Ovary (tissue), 9 donors: Measurements from ENCODE around the gene STK24. TPM values are rescaled to one million over a fixed set of nuclear protein-coding genes. Genes with fewer than 3 reads are reported as not detected.

Experiments
- DNase-seq, 5 donors: peaks; one replicate each; pipeline ENCODE4 v3.0.0-alpha.2; 2019 to 2020
- H3K27ac ChIP-seq, 2 donors: fragments of 200-600 bp; one replicate each; pipeline versions ENCODE4 v1.5.1 to v1.8.0; 2019 to 2022
- H3K27me3 ChIP-seq: fragments of 200-600 bp; one replicate; pipeline ENCODE4 v1.8.0; 2022
- H3K36me3 ChIP-seq: fragments of 200-600 bp; sonication (generic); one replicate; pipeline ENCODE4 v1.5.1; 2019
- H3K4me1 ChIP-seq: one replicate; pipeline ENCODE4 v1.8.1; 2013; ENCODE audit warnings: mild to moderate bottlenecking, moderate library complexity; ENCODE audit not compliant: insufficient read depth
- H3K4me3 ChIP-seq: fragments of 200-600 bp; sonication (generic); one replicate; pipeline ENCODE4 v1.5.1; 2017
- H3K9me3 ChIP-seq, 2 donors: fragments of 200-600 bp in 1 of 2; sonication (generic) in 1 of 2; one replicate each; pipeline versions ENCODE4 v1.5.1 to v1.8.1; 2013 to 2019; ENCODE audit warnings: mild to moderate bottlenecking in 1 of 2, moderate library complexity in 1 of 2
- CTCF ChIP-seq, 3 donors: fragments of 450-650 bp in 2 of 3; fragments of 200-600 bp in 1 of 3; IDR thresholded peaks; one replicate each; pipeline versions ENCODE4 v1.5.1 to v1.8.0; 2016 to 2022; ENCODE audit warnings: antibody characterized with exemption in 3 of 3, mild to moderate bottlenecking in 1 of 3
- EP300 ChIP-seq: sonication (generic); formaldehyde crosslinking; IDR thresholded peaks from one replicate; pipeline ENCODE4 v1.6.1; 2017; ENCODE audit warnings: antibody characterized with exemption
- POLR2A ChIP-seq: fragments of 450-650 bp; IDR thresholded peaks from one replicate; pipeline ENCODE4 v1.6.1; 2017; ENCODE audit warnings: antibody characterized with exemption, mild to moderate bottlenecking, moderate library complexity
- WGBS, 3 donors: extraction: QIAGEN DNeasy Blood & Tissue Kit in 1 of 3; methylation state at CpG; one replicate each; pipeline versions ENCODE4 v1.1.5 to v1.1.7; 2013 to 2017; 5-methylcytosine and 5-hydroxymethylcytosine counted together
- intact Hi-C, 4 donors: fragments of 100-400 bp; cut with DNase I; formaldehyde crosslinking; loops; one replicate each; pipeline versions ENCODE4 v1.11.0 to v1.15.1; 2022 to 2023
- polyA plus RNA-seq, 2 donors: library from polyadenylated mRNA; stranded (reverse); fragments of 200-250 nt in 1 of 2; fragments of 350-450 nt in 1 of 2; fragmentation: Illumina TruSeq in 1 of 2; extraction: RNeasy Lipid Tissue Mini Kit (QIAGEN cat#74804) in 1 of 2; gene quantifications; one replicate each; pipeline ENCODE4 v1.2.3, GENCODE V29; 2013 to 2014
- total RNA-seq, 7 donors: library from RNA; depleted of rRNA in 2 of 7; stranded (reverse); fragments of >200 nt in 2 of 7; fragmentation: NEBNext Ultra II Directional in 3 of 7; extraction: Animal tissue kit (Norgen Biotek cat#: 25700) in 3 of 7; gene quantifications; one replicate each; pipeline versions ENCODE4 v1.1.0 to v1.2.4, GENCODE V29; 2016 to 2023
- donor health status: DM: no; HTN: no; CAD: no; lungs with moderate emphysema.
- donor health status: DM: no; HTN: no; CAD: no.
- donor health status: Bipolar disorder and iron deficiency.
- donor health status: DM: yes; HTN: yes; CAD: no.
- donor health status: DM: no; HTN: no; CAD: no.
- donor health status: DM: yes; HTN: yes; CAD: no.

STK24 gene
- total and polyA plus RNA-seq, 9 donors: 34.0 to 153 (median 60.6) TPM

DNA sequence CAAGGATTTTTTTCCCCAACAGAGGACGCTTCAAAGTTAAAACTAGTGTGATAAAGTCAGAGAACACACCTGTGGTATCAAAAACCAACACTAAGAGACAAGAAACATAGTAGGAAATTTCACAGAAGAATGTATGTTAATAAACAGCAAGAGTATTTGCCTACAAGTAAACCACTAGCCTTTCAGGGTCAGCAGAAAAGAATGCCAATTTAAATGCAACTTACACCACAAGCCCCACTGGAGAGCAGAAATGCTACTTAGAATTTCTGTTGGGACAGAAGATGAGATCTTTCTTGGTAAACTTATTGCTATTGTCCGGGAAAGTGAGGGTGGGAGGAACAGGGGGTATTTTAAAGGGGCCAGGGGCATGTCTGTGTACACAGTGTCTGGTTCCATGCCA, 68.6 kb downstream of the STK24 start:
- no peak for DNase-seq
- 78 to 83% (median 79%) methylated on average over 2 of the region's 2 CpGs for WGBS, 3 donors
- H3K4me1 ChIP-seq: peaks cover 32% of the 10 kb centered on the region

GRCh38 chr13:98507282-98507797, 69.6 kb downstream of the STK24 start:
- H3K36me3 ChIP-seq: no peaks in the 10 kb centered on the region
- DNase-seq: peak; percentile 52 to 76 (median 61)

More for the DNA sequence above, 68.6 kb downstream of the STK24 start:
- Histone ChIP-seq H3K27me3 (no peaks in the 10 kb centered on the region), H3K4me3 (no peak overlapping the region), H3K27ac (no peak overlapping the region), H3K36me3 (no peaks in the 10 kb centered on the region), H3K9me3 (no peaks in the 10 kb centered on the region)
- intact Hi-C loops: loop anchor here in 2 of 4 donors (5.0 to 10.0 kb wide), 2 partner anchors 57 to 69 kb away; partner anchors contain the start of gene STK24 (in 1 of the 2)
- TF ChIP-seq CTCF (IDR thresholded peaks at IDR 0.05) (no peak), POLR2A (no peak), EP300 (no peak)

GRCh38 chr13:98506728-98507230, 70.1 kb downstream of the STK24 start:
- no peaks in the 10 kb centered on the region for H3K27me3 ChIP-seq
- H3K9me3 ChIP-seq: no peaks in the 10 kb centered on the region
- intact Hi-C loops: loop anchor here in 2 of 4 donors (5.0 to 10.0 kb wide), 2 partner anchors 58 to 71 kb away; partner anchors contain the start of gene STK24 (in 1 of the 2)
- no peaks in the 10 kb centered on the region for H3K36me3 ChIP-seq
- WGBS, 3 donors: 85 to 88% (median 87%) methylated on average over 16 of the region's 16 CpGs
- no peak overlapping the region for H3K4me3 ChIP-seq
- H3K27ac ChIP-seq: no peak overlapping the region
- no peak for DNase-seq
- TF ChIP-seq POLR2A (no peak), EP300 (no peak), CTCF (IDR thresholded peaks at IDR 0.05) (no peak)
- H3K4me1 ChIP-seq: peaks cover 32% of the 10 kb centered on the region

More at GRCh38 chr13:98507282-98507797, 69.6 kb downstream of the STK24 start:
- Histone ChIP-seq H3K9me3 (no peaks in the 10 kb centered on the region), H3K27ac (no peak overlapping the region), H3K27me3 (no peaks in the 10 kb centered on the region), H3K4me1 (peaks cover 31% of the 10 kb centered on the region), H3K4me3 (no peak overlapping the region)
- TF ChIP-seq CTCF (IDR thresholded peaks at IDR 0.05): no peak
- TF ChIP-seq POLR2A: no peak
- TF ChIP-seq EP300: no peak
- 15 to 17% (median 16%) methylated on average over 5 of the region's 5 CpGs for WGBS, 3 donors
- intact Hi-C loops: loop anchor here in 2 of 4 donors (5.0 to 10.0 kb wide), 2 partner anchors 57 to 70 kb away; partner anchors contain the start of gene STK24 (in 1 of the 2)

DNA sequence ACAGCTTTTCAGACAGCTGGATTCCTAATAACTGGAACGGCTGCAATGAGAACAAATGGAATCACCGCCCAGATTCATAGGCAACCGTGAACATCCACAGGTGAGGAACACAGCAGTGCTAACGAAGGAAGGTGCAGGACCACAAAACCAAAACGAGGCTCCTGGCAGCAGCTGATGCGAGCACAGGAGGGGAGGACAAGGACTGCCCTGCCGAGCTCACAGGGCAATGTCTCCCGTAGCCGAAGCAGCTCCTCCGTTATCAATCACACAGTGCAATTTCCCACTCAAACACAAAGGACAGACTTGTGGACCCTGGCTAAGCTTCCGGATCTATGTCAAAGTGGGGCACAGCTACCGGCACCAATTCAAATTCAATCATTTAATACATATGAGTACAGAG, 70.6 kb downstream of the STK24 start:
- Histone ChIP-seq H3K4me3 (no peak overlapping the region), H3K4me1 (peaks cover 34% of the 10 kb centered on the region), H3K27me3 (no peaks in the 10 kb centered on the region), H3K9me3 (no peaks in the 10 kb centered on the region), H3K27ac (no peak overlapping the region), H3K36me3 (no peaks in the 10 kb centered on the region)
- intact Hi-C loops: loop anchor here in 2 of 4 donors (5.0 to 10.0 kb wide), 2 partner anchors 58 to 71 kb away; partner anchors contain the start of gene STK24 (in 1 of the 2)
- WGBS, 3 donors: 90 to 93% (median 91%) methylated on average over 12 of the region's 12 CpGs
- no peak for DNase-seq
- TF ChIP-seq POLR2A: no peak
- no peak for TF ChIP-seq CTCF (IDR thresholded peaks at IDR 0.05)
- no peak for TF ChIP-seq EP300
